Fibroblast of the aortic adventitia (primary cell): Measurements from ENCODE around the gene ADI1. TPM values are rescaled to one million over a fixed set of nuclear protein-coding genes. Genes with fewer than 3 reads are reported as not detected.

Experiments
- DNase-seq: peaks from one replicate; pipeline ENCODE4 v3.0.0-alpha.2; 2010; ENCODE audit warnings: low read depth
- H3K4me3 ChIP-seq: 2 replicates; pipeline ENCODE4 v1.5.1; 2011; ENCODE audit warnings: low read depth, mild to moderate bottlenecking, control low read depth, low read length, moderate library complexity
- total RNA-seq: library from RNA; depleted of rRNA; stranded (reverse); fragments of >200 nt; gene quantifications from 2 replicates; pipeline ENCODE4 v1.2.3, GENCODE V29; 2012; ENCODE audit warnings: low replicate concordance
- TF ChIP-seq, protein P1 (sequence below): IDR thresholded peaks from 2 replicates; pipeline ENCODE4 v1.5.1; 2011; ENCODE audit warnings: mild to moderate bottlenecking, low read length, control low read depth, inconsistent platforms; ENCODE audit not compliant: insufficient read depth

The ADI1 gene, protein sequence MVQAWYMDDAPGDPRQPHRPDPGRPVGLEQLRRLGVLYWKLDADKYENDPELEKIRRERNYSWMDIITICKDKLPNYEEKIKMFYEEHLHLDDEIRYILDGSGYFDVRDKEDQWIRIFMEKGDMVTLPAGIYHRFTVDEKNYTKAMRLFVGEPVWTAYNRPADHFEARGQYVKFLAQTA
- 41.6 and 44.7 TPM in 2 replicates for total RNA-seq

DNA sequence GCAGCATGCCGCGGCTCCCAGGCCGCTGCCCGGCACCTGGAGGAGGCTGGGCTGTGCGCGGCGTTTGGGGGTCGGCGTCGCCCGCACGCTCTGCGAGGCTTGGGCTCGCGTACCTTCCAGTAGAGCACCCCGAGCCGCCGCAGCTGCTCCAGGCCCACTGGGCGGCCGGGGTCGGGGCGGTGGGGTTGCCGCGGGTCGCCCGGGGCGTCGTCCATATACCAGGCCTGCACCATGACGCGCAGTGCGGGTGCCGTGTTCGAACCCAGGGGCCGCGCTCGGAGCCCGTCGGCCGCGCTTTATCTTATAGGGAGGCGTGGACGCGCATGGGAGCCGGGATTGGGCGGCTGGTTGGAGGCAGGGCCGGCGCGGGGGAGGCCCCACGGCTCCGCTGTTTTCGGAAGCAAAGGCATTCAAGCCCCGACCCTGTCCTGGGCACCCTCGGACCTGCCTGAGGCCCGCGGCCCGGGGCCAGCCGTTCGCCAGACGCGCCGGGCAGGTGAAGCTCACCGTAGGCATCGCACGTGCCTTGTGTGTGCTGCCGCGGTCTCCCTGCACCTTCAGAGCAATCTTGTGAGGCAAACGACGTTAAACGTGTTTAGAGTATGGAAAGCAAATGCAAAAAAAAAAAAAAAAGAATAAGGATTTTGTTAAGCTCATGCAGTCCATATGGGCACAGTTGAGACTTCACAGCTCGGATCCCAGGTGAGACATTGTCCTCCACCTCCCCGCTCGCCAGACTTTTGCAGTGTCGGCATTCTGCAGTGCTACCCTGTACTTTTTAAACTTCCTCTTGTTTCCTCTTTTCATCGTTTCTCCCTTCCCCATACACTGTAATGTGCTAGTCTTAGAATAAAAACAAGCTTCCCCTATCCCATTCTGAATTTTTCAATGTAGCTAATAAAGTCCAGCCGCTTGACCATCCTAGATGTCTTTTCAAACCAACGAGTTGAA, at the start of gene ADI1:
Gene ADI1, minus strand, starts transcription at position 277 of the 951 bp plus-strand sequence. Its CDS starts 44 bp downstream, at position 233.
- DNase-seq = peak; percentile 73
- TF ChIP-seq, protein P1, sequence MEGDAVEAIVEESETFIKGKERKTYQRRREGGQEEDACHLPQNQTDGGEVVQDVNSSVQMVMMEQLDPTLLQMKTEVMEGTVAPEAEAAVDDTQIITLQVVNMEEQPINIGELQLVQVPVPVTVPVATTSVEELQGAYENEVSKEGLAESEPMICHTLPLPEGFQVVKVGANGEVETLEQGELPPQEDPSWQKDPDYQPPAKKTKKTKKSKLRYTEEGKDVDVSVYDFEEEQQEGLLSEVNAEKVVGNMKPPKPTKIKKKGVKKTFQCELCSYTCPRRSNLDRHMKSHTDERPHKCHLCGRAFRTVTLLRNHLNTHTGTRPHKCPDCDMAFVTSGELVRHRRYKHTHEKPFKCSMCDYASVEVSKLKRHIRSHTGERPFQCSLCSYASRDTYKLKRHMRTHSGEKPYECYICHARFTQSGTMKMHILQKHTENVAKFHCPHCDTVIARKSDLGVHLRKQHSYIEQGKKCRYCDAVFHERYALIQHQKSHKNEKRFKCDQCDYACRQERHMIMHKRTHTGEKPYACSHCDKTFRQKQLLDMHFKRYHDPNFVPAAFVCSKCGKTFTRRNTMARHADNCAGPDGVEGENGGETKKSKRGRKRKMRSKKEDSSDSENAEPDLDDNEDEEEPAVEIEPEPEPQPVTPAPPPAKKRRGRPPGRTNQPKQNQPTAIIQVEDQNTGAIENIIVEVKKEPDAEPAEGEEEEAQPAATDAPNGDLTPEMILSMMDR = no peak
- H3K4me3 ChIP-seq = peak within 1 kb of the TSS; percentile 87

GRCh38 chr2:3566806-3567205, 47.5 kb upstream of the ADI1 start:
- TF ChIP-seq, protein P1 = no peak
- H3K4me3 ChIP-seq = no peak overlapping the region
- no peak for DNase-seq

- no peak overlapping the region for H3K4me3 ChIP-seq
- no peak for DNase-seq
- TF ChIP-seq, protein P1 = no peak
Measured at GRCh38 chr2:3565117-3565516, 45.8 kb upstream of the ADI1 start.

DNA sequence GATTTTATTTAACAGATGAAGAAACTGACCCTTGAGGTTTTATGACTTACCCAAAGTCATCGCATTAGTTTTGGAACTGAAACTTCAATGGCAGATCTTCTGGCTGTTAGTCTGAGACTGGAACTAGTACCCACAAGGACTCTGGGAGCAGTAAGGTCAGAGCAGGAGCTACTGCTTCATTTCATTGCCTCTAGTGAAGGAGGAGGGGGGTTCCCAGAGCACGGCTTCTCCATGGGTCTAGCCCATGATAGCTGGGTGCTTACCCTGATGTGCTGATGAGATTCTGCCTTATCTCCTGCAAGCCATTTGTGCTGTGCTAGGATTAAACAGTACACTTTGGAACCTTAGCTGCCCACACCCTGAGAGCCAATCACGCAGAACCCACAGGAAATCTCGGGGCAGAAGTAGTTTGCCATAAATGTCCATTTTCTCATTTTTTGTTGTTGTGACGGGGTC, 44.2 kb upstream of the ADI1 start:
- TF ChIP-seq, protein P1 = no peak
- H3K4me3 ChIP-seq = no peak overlapping the region
- no peak for DNase-seq

DNA sequence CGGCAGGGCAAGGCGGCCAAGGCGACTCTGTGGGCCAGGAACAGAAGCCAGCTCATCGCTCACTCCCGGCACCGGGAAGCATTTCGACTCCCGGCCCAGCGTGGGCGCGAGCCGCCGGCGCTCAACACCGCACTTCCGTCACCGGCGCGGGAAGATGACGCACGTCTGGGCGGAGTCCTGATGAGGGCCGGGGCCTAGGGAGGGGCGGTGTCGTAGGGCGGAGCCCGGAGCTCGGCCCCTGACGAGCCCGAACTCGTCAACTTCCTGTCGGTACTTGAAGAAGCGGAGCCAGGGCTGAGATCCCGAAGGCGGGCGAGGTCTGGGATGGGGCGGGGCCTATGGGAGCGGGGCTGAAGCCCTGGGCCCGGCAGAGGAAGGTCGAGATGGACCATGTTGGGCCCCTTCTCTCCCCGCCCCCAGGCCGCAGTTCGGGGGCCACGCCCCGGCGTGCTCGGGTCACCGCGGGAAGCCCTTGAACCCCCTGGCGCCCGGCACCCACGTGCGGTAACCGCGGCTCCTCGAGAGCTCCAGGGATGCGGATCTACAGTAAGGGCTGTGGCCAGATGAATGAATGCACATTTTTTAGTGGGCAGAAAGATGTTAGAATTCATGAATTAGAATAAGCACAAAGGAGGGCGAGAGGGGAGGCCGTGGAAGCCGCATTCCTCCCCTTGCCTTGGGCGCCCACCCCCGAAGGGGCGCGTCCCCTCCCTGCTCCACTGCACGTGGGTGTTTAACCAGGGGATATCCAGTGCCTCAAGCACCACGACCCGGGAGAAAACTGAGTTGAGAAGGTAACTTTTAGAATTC, 39.1 kb upstream of the ADI1 start, which contains the start of gene RNASEH1:
Gene RNASEH1, minus strand, starts transcription at position 129 of the 810 bp plus-strand sequence. Its CDS starts 73 bp downstream, at position 56.
- TF ChIP-seq, protein P1 = no peak
- peak within 1 kb of the TSS; percentile 91 for H3K4me3 ChIP-seq
- peak; percentile 99 for DNase-seq

GRCh38 chr2:3557639-3558204, 38.4 kb upstream of the ADI1 start:
- no peak for DNase-seq
- peak overlapping the region; percentile 91 for H3K4me3 ChIP-seq
- TF ChIP-seq, protein P1 = no peak
